Pericardium fibroblast (primary cell): ENCODE results near the gene PHPT1. TPM values are rescaled to one million over a fixed set of nuclear protein-coding genes. Genes with fewer than 3 reads are reported as not detected.

Experiments
- total RNA-seq: library from RNA; depleted of rRNA; stranded (reverse); fragments of >200 nt; gene quantifications from 2 replicates; pipeline ENCODE4 v1.2.3, GENCODE V29; 2015

PHPT1 gene
- total RNA-seq: 83.2 and 140 TPM in 2 replicates

DNA sequence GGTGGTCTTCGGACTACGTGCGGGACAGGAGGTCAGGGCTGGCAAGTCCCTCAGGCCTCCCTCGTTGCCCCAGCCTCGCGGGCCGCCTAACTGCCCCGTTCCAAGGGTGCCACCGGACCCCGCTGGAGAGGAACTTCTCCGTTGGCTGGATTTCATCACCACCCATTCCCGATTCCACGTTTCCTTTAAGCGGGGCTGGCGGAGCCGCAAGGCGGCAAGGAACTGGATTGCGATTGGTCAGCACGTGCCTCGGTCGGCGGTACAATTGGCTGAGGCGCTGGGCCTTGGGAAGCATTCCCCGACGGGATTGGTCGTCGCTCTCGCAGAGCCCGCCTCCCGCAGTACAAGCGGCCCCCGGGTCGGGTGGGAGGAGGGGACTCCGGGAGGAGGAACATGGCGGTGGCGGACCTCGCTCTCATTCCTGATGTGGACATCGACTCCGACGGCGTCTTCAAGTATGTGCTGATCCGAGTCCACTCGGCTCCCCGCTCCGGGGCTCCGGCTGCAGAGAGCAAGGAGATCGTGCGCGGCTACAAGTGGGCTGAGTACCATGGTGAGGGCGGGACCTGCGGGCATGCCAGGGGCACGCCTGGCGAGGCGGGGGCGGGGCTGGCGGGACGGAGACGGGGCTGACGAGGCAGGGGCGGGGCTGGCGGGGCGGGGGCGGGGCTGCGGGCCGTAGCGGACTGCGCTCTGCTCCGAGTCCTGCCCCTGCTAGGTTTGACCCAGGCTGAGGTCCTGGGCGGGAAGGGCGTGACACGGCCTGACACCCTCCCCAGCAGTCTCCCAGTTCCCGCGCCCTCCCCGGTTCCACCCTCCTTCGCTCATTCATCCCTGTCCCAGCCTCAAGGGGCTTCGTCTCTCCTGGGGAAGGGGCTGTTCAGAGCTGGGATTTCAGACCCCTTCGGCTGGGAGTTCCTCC lies at the start of gene PHPT1:
Gene PHPT1 (plus strand): TSS at position 372 of the 922 bp plus-strand sequence. CDS start 22 bp downstream, at position 394.

DNA sequence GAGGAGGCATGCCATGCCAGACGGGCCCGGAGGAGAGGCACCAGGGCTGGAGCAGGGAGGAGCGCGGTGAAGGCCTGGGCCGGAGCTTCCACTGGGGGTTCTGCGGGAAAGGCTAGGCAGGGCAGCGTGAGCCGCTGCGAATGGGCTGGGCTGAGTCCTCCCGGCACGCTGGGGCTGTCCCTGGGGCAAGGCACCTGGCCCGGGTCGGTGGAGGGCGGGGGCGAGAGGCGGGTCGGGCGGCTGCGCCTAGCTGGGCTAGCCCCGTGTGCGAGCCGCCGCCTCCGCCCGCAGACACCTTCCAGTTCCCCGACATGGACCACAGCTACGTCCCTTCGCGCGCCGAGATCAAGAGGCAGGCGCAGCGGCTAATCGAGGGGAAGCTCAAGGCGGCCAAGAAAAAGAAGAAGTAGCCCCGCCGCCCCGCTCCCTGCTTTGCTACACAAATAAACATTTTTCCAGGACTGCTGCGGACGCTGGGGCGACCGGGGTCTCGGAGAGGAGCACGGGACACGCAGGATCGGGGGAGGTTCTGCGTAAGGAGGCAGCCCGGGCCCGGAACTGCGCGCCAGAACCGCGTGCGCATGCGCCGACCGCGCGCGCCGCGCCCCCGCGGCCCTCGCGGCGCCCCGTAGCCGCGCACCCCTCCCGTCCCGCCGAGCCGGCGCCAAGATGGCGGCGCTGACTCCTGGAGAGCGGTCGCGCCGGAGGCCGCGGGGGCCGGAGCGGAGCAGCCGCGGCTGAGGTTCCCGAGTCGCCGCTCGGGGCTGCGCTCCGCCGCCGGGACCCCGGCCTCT lies 41.7 kb upstream of the PHPT1 start, which contains the start of gene RABL6:
Gene RABL6 (plus strand): TSS at position 668 of the 794 bp plus-strand sequence. CDS start 249 bp downstream, outside the sequence.

DNA sequence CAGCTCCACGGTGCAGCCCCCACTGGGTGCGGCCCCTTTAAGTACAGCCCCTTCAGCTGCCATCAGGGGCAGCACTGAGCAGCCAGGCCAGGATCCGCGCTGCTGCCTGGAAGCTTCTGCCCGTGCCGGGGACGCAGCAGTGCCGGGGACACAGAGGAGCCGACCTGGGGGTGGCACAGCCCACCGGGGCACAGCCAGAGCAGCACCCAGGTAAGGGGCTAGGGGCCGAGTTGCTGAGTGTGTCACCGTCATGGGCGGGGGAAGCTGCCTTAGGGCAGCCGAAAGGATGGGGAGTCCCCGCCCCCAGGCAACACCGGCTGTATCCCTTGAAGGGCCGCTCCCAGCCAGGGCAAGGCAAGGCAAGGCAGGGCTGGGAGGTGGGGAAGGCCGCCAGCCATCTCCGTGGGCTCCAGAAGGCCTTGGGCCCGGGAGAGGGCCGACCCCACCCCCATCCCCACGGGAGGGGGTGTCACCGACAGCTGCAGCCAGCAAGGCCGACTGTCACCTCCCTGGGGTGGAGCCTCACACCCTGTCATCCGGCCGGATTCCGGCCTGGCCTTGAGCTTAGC lies 6.7 kb upstream of the PHPT1 start, which contains the start of gene AJM1:
Gene AJM1 (plus strand): TSS at position 99 of the 569 bp plus-strand sequence. CDS start 1,937 bp downstream, outside the sequence.

DNA sequence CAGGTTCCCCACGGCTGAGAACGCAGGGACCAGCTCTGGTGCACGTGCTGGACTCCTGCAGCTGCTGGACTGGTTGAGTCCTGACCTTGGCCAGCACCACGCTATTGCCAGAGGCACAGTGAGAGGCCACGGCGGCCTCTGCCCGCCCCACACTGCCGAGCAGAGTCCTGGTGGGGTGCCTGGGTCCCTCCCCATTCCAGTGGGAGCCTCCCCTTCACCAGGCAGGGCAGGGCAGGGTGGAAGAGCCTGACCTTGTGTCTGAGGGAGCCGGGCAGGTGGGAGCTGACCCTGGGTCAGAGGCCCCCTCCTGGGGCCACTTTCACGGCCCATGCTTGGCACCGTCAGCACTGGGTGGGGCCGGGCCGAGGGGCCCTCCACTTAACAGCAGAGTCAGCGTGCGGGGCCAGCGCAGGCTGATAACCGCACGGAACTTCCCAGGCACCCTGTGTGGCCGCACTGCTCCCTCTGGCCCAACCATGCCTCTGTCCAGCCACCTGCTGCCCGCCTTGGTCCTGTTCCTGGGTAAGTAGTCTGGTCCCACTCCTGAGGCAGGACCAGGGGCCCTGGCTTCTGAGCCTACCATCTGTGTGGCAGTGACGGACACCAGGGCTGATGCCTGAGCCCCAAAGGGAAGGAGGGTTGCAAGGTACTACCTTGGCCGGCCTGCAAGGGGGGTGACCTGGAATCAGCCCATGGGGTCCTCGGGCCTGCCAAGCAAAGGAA lies 2.9 kb downstream of the PHPT1 start, which contains the start of gene MAMDC4:
Gene MAMDC4 (plus strand): TSS at position 406 of the 723 bp plus-strand sequence. CDS start 71 bp downstream, at position 477.

DNA sequence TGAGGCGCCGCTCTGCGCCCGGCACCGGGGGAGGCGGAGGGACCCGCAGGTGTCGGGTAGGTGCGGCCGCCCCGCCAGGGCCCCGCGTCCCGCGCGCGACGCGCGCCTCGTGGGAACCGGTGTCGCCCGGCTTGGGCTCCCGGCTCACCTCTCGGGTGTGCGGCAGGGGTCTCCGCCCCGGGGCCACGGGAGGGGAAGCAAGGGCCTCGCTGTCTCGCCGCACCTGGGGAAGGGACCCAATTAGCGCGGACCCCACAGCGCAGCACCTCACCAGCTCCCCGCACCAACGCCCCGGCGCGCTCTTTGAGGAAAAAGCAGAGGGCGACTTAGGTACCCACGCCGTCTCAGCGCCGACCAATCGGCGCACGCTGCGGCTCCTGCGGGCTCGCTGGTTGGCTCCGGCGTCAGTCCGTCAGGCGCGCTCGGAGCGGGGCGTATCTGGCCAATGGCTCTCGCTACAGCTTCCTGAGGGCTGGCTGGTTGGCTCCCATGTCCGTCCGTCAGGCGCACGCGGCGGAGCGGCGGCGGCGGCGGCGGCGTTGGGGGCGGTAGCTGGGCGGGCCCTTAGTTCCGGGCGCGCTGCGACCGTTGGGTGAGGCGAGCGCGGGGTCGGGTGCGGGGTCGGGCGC lies 36.9 kb downstream of the PHPT1 start, which contains the start of gene TRAF2:
Gene TRAF2 (plus strand): TSS at position 567 of the 629 bp plus-strand sequence. CDS start 12,225 bp downstream, outside the sequence.

Other genes with a start within 250 kb of the PHPT1 start
- 44.8 and 72.6 TPM in 2 replicates for gene EGFL7, start 186.5 kb upstream of the PHPT1 start, total RNA-seq
- gene AGPAT2, start 162.0 kb upstream of the PHPT1 start, total RNA-seq: 36.3 and 44.7 TPM in 2 replicates
- 5.3 and 16.5 TPM in 2 replicates for gene DIPK1B, start 136.8 kb upstream of the PHPT1 start, total RNA-seq
- not detected in 2 replicates for gene LCN10, start 106.5 kb upstream of the PHPT1 start, total RNA-seq
- not detected in 2 replicates for gene LCN6, start 100.9 kb upstream of the PHPT1 start, total RNA-seq
- not detected in 2 replicates for gene LCN8, start 91.2 kb upstream of the PHPT1 start, total RNA-seq
- gene LCN15, start 84.9 kb upstream of the PHPT1 start, total RNA-seq: not detected in 2 replicates
- 86.8 and 179 TPM in 2 replicates for gene TMEM141, start 58.1 kb upstream of the PHPT1 start, total RNA-seq
- 0.35 TPM in 1 of 2 replicates, not detected in the other for gene CCDC183, start 53.1 kb upstream of the PHPT1 start, total RNA-seq
- gene RABL6, start 41.5 kb upstream of the PHPT1 start, total RNA-seq: 69.3 and 72.9 TPM in 2 replicates
- 2.0 TPM in 2 replicates for gene AJM1, start 6.9 kb upstream of the PHPT1 start, total RNA-seq
- gene MAMDC4, start 2.9 kb downstream of the PHPT1 start, total RNA-seq: 0.77 and 1.8 TPM in 2 replicates
- gene EDF1, start 16.9 kb downstream of the PHPT1 start, total RNA-seq: 303 and 404 TPM in 2 replicates
- 3.4 and 4.9 TPM in 2 replicates for gene TRAF2, start 37.1 kb downstream of the PHPT1 start, total RNA-seq
- 152 and 153 TPM in 2 replicates for gene FBXW5, start 95.3 kb downstream of the PHPT1 start, total RNA-seq
- gene C8G, start 95.8 kb downstream of the PHPT1 start, total RNA-seq: not detected in 2 replicates
- gene LCN12, start 102.9 kb downstream of the PHPT1 start, total RNA-seq: not detected in 2 replicates
- 304 and 428 TPM in 2 replicates for gene PTGDS, start 128.1 kb downstream of the PHPT1 start, total RNA-seq
- 1.4 and 2.2 TPM in 2 replicates for gene LCNL1, start 133.6 kb downstream of the PHPT1 start, total RNA-seq
- gene PAXX, start 143.0 kb downstream of the PHPT1 start, total RNA-seq: 36.9 and 65.2 TPM in 2 replicates
- 11.9 and 74.5 TPM in 2 replicates for gene CLIC3, start 147.2 kb downstream of the PHPT1 start, total RNA-seq
- 14.5 and 18.3 TPM in 2 replicates for gene ABCA2, start 178.8 kb downstream of the PHPT1 start, total RNA-seq
- gene FUT7, start 182.7 kb downstream of the PHPT1 start, total RNA-seq: not detected in 2 replicates
- 54.4 and 67.6 TPM in 2 replicates for gene NPDC1, start 196.8 kb downstream of the PHPT1 start, total RNA-seq
- gene ENTPD2, start 204.7 kb downstream of the PHPT1 start, total RNA-seq: 0.09 and 0.12 TPM in 2 replicates
- 0.34 and 0.70 TPM in 2 replicates for gene SAPCD2, start 221.1 kb downstream of the PHPT1 start, total RNA-seq
- gene UAP1L1, start 228.1 kb downstream of the PHPT1 start, total RNA-seq: 12.0 and 13.6 TPM in 2 replicates
- 61.3 and 66.3 TPM in 2 replicates for gene MAN1B1, start 237.6 kb downstream of the PHPT1 start, total RNA-seq